ENCODE measurements around the gene SNX1.
"Not testable (repeated sequence)": the region's sequence is repeated elsewhere in the genome, so short reads cannot be mapped to it uniquely, and the experiment has no call there.

SNX1 gene, protein sequence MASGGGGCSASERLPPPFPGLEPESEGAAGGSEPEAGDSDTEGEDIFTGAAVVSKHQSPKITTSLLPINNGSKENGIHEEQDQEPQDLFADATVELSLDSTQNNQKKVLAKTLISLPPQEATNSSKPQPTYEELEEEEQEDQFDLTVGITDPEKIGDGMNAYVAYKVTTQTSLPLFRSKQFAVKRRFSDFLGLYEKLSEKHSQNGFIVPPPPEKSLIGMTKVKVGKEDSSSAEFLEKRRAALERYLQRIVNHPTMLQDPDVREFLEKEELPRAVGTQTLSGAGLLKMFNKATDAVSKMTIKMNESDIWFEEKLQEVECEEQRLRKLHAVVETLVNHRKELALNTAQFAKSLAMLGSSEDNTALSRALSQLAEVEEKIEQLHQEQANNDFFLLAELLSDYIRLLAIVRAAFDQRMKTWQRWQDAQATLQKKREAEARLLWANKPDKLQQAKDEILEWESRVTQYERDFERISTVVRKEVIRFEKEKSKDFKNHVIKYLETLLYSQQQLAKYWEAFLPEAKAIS

GRCh38 chr15:64095795-64096667 is at the start of gene SNX1:
SNX1 (plus strand) TSS chr15:64095982; CDS start chr15:64096014, 32 bp downstream.
- DNase-seq, result peak; percentile 93

DNA sequence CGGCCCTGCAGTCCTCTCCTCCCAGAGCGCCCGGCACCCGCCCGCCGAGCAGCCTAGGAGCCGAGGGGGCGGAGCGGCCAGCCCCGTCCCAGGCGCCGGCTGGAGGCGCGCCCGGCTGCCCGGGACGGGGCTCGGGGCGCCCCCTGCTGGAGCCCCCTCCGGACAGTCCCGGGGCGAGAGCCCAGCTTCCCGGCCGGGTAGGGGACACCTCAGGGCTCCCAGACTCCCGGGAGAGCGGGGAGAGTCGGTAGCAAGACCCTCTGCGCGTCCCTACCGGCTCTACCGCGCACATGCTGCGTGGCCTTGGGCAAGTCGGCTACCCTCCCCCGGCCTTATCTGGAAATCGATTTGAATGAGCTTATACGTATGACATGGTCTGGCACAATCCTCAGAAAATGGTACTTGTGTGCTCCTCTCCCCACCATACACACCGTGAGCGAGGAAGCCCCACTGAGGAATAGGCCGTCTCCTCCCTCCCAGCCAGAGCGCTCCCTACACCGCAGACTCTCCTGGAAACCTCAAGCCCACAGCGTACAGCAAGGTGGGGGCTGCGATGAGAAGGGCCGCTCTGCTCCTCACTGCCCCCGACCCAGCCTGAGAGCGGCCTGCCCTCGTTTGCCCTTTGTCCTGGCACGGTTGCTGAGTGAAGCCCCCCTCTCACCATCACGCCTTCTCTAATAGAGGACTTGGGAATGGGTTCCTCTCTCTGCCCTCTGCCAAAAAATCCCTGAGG is 49.2 kb upstream of the SNX1 start, which contains the start of gene DAPK2:
DAPK2 (minus strand) TSS at position 65 of the 733 bp plus-strand sequence. CDS start 6,224 bp downstream, outside the sequence.
- peak; percentile 18 for DNase-seq

GRCh38 chr15:64048781-64049460 is 46.9 kb upstream of the SNX1 start:
- no peak for DNase-seq

GRCh38 chr15:64050281-64051092 is 45.3 kb upstream of the SNX1 start:
- peak; percentile 73 for DNase-seq

DNA sequence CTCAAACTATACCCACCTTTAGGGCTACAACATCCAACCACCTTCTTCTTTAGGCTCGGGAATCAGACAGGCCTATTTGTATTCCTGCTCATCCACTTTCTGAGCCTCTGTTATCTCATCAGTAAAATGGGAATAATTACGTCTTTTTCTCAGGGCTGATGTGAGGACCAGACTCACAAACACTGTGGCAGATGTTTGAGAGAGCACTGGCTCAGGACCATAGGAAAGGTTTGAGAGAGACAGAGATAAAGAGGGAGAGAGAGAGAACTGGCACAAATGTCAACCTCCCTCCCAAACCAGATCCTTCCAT is 44.7 kb upstream of the SNX1 start:
- no peak for DNase-seq

- no peak for DNase-seq
These were observed 44.1 kb upstream of the SNX1 start for GRCh38 chr15:64051407-64052259.

DNA sequence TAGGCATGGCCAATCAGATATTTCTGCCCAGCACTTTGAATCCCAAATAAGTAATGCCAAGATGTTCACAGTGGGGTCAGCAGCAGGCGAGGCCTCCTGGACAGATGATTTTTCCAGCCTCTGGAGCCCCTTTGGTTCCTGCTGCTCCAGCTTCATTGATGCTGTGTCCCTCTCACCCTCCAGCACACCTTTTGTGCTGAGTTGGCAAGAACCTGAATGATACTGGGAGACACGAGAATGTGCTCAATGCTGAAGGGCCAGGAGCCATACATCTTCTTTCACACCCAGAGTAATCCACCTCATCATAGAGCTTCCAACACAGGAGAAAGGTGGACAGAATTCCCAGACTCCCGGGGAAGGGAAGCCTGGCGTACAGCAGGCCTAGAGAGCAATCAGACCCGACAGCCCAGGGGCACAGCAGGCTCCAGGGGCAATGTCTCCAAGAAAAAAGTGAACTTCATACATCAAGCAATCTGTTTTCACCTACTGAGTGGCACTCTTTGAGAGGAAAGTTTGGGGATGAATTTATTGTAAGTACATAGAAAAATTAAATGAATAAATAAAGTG is 42.8 kb upstream of the SNX1 start:
- no peak for DNase-seq

DNA sequence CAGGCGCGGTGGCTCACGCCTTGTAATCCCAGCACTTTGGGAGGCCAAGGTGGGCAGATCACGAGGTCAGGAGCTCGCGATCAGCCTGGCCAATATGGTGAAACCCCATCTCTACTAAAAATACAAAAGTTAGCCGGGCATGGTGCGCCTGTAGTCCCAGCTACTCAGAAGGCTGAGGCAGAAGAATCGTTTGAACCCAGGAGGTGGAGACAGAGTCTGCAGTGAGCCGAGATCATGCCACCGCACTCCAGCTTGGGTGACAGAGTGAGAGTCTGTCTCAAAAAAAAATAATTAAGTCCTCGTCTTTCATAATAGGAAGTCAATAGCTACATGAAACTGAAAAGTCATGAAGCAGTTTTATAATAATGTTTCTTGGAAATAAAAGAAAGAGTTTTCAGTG is 42.1 kb upstream of the SNX1 start:
- DNase-seq, result not testable (repeated sequence)

DNA sequence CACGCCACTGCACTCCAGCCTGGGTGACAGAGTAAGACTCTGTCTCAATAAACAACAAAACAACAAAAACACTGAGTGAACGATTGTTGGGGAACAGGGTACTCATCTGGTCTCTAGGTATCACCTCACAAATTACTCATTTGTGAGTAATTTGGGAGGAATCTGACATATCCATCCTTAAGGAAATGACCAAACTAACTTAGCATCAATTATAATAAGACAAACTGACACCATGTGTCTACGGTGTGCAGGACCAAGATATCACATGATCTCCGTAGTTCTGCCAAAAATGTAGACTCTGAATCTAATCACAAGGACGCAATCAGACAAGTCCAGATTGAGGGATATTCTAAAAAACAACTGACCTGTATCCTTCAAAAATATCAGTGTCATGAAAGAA is 37.5 kb upstream of the SNX1 start:
- no peak for DNase-seq

GRCh38 chr15:64059104-64059503 is 36.7 kb upstream of the SNX1 start:
- not testable (repeated sequence) for DNase-seq

- no peak for DNase-seq
These were observed 35.1 kb upstream of the SNX1 start for GRCh38 chr15:64060716-64061115.

- DNase-seq, result no peak
These were observed 29.3 kb upstream of the SNX1 start for GRCh38 chr15:64066451-64066850.

GRCh38 chr15:64067564-64068030 is 28.2 kb upstream of the SNX1 start:
- DNase-seq, result peak; percentile 66

DNA sequence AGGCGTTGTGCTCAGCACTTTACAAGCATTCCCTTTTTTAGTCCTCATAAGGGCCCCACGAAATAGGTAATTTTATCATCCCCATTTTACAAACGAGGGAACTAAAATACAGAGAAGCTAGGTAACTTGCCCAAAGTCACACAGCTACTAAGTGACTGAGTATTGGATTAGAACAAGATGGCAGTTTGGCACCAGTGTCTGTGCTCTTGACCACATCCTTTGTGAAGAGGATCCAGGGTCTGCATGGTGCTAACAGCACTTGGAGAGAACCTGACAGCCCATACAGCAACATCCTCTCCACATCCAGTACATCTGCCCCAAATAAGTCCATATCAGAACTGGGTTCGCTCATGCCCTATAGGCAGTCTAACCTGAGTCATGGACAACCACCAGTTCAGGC is 27.6 kb upstream of the SNX1 start:
- DNase-seq, result no peak

GRCh38 chr15:64070106-64070505 is 25.7 kb upstream of the SNX1 start:
- no peak for DNase-seq

GRCh38 chr15:64070965-64071851 is 24.6 kb upstream of the SNX1 start:
- DNase-seq, result no peak

GRCh38 chr15:64071931-64072765 is 23.6 kb upstream of the SNX1 start:
- no peak for DNase-seq

DNA sequence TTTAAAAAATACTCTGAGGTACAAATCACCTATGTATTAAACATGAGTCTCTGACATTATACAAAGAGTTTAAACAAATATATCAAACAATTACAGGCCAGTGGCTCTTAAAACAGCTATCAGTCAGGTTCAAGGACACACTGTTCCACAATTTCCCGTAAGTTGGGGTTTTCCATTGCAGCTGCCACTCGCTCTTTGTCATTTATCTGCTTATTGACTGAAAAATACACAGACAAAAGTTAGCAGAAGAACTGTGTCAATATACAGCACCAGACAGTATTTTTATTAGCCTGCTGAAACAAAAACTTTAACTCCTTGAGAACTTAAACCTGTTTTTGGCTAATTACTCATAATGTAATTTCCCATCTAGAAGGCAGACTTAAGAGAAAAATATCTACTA is 23.0 kb upstream of the SNX1 start:
- DNase-seq, result no peak

All from NCI-H1092 treated with DMSO at 0.1 percent for 48 hours (cell line).